Right ventricle myocardium superior (tissue), 1 donor: ENCODE measurements around the gene CACNA1C. TPM values are rescaled to one million over a fixed set of nuclear protein-coding genes. Genes with fewer than 3 reads are reported as not detected.

Source experiments
- ATAC-seq: fragments of 200-7000 bp; cut with Tn5 transposase; one replicate; pipeline ENCODE4 v1.9.1; 2020; ENCODE audit warnings: mild to moderate bottlenecking; ENCODE audit not compliant: poor library complexity
- DNase-seq: peaks from one replicate; pipeline ENCODE4 v3.0.0-alpha.2; 2020
- intact Hi-C: fragments of 100-400 bp; cut with DNase I; formaldehyde crosslinking; loops from one replicate; pipeline ENCODE4 v1.11.2; 2022
- total RNA-seq: library from RNA; stranded (reverse); fragmentation: NEBNext Ultra II Directional; extraction: Animal tissue kit (Norgen Biotek cat#: 25700); gene quantifications from one replicate; pipeline ENCODE4 v1.2.1, GENCODE V29; 2021
- donor health status: DM: no; HTN: yes; CAD: no; lungs with severe emphysema.

Gene CACNA1C
- total RNA-seq, 1 donor from 2014 or later = 151 TPM

GRCh38 chr12:2172491-2173214, 119.9 kb downstream of the CACNA1C start:
- DNase-seq (no peak), ATAC-seq (peak; percentile 42)
- intact Hi-C loops = loop anchor here (10.0 kb wide), 1 partner anchor 118 kb away; the partner anchor contains the start of gene CACNA1C

GRCh38 chr12:2173971-2174370, 121.2 kb downstream of the CACNA1C start:
- ATAC-seq (no peak), DNase-seq (no peak)
- intact Hi-C loops = loop anchor here (10.0 kb wide), 1 partner anchor 119 kb away; the partner anchor contains the start of gene CACNA1C

- DNase-seq (no peak), ATAC-seq (no peak)
- intact Hi-C loops = loop anchor here (10.0 kb wide), 1 partner anchor 122 kb away; the partner anchor contains the start of gene CACNA1C
Observed at GRCh38 chr12:2177003-2177402, 124.2 kb downstream of the CACNA1C start.

GRCh38 chr12:2177751-2178150, 125.0 kb downstream of the CACNA1C start:
- ATAC-seq (no peak), DNase-seq (no peak)
- intact Hi-C loops = loop anchor here (10.0 kb wide), 1 partner anchor 123 kb away; the partner anchor contains the start of gene CACNA1C

GRCh38 chr12:2179058-2179457, 126.3 kb downstream of the CACNA1C start:
- DNase-seq = no peak
- ATAC-seq = no peak
- intact Hi-C loops = loop anchor here (10.0 kb wide), 1 partner anchor 124 kb away; the partner anchor contains the start of gene CACNA1C

- ATAC-seq (peak; percentile 87), DNase-seq (peak; percentile 80)
- intact Hi-C loops = loop anchor here (10.0 kb wide), 1 partner anchor 125 kb away; the partner anchor contains the start of gene CACNA1C
Observed at GRCh38 chr12:2179953-2180736, 127.4 kb downstream of the CACNA1C start.

GRCh38 chr12:2180737-2181082, 127.9 kb downstream of the CACNA1C start:
- DNase-seq = no peak
- peak; percentile 72 for ATAC-seq
- intact Hi-C loops = no loop called here

GRCh38 chr12:2183556-2184541, 131.1 kb downstream of the CACNA1C start:
- intact Hi-C loops = no loop called here
- ATAC-seq = no peak
- no peak for DNase-seq

GRCh38 chr12:2185751-2186341, 133.1 kb downstream of the CACNA1C start:
- no peak for DNase-seq
- ATAC-seq = no peak
- intact Hi-C loops = no loop called here

GRCh38 chr12:2187195-2187945, 134.6 kb downstream of the CACNA1C start:
- intact Hi-C loops = no loop called here
- DNase-seq = no peak

GRCh38 chr12:2190085-2190484, 137.3 kb downstream of the CACNA1C start:
- ATAC-seq = no peak
- intact Hi-C loops = no loop called here

More at GRCh38 chr12:2187195-2187945, 134.6 kb downstream of the CACNA1C start:
- ATAC-seq = no peak

GRCh38 chr12:2190896-2191533, 138.2 kb downstream of the CACNA1C start:
- ATAC-seq = no peak
- intact Hi-C loops = no loop called here
- DNase-seq = no peak

More at GRCh38 chr12:2190085-2190484, 137.3 kb downstream of the CACNA1C start:
- DNase-seq = no peak

GRCh38 chr12:2191534-2192153, 138.9 kb downstream of the CACNA1C start:
- intact Hi-C loops = no loop called here
- ATAC-seq (no peak), DNase-seq (no peak)

GRCh38 chr12:2192231-2192630, 139.4 kb downstream of the CACNA1C start:
- intact Hi-C loops = no loop called here
- DNase-seq (no peak), ATAC-seq (no peak)

GRCh38 chr12:2194060-2194459, 141.3 kb downstream of the CACNA1C start:
- ATAC-seq = no peak
- intact Hi-C loops = no loop called here
- no peak for DNase-seq

GRCh38 chr12:2194571-2194970, 141.8 kb downstream of the CACNA1C start:
- ATAC-seq (peak; percentile 21), DNase-seq (no peak)
- intact Hi-C loops = no loop called here

GRCh38 chr12:2195085-2195484, 142.3 kb downstream of the CACNA1C start:
- intact Hi-C loops = no loop called here
- DNase-seq = no peak
- no peak for ATAC-seq
